Large intestine (tissue), 3 donors: ENCODE data around the gene MSLN. TPM values are rescaled to one million over a fixed set of nuclear protein-coding genes. Genes with fewer than 3 reads are reported as not detected.
"Not testable (repeated sequence)": the region's sequence is repeated elsewhere in the genome, so short reads cannot be mapped to it uniquely, and the experiment has no call there.

Source experiments
- DNase-seq, 2 donors: peaks; one replicate each; pipeline versions ENCODE4 v3.0.0 to v3.0.0-alpha.2; 2013
- H3K27ac ChIP-seq: one replicate; pipeline ENCODE4 v1.5.1; 2013; ENCODE audit warnings: low read length
- H3K27me3 ChIP-seq: 2 replicates; pipeline ENCODE4 v1.6.1; 2013; ENCODE audit warnings: low read length; ENCODE audit not compliant: control insufficient read depth, insufficient read depth
- H3K36me3 ChIP-seq: 2 replicates; pipeline ENCODE4 v1.6.1; 2013; ENCODE audit warnings: low read length; ENCODE audit not compliant: control insufficient read depth, insufficient read depth
- H3K4me1 ChIP-seq: one replicate; pipeline ENCODE4 v1.6.1; 2013; ENCODE audit warnings: low read length; ENCODE audit not compliant: control insufficient read depth, insufficient read depth
- H3K4me3 ChIP-seq: one replicate; pipeline ENCODE4 v1.5.1; 2013; ENCODE audit warnings: low read length
- H3K9me3 ChIP-seq: one replicate; pipeline ENCODE4 v1.6.1; 2013; ENCODE audit warnings: mild to moderate bottlenecking, low read depth, low read length, moderate library complexity; ENCODE audit not compliant: control insufficient read depth
- WGBS: methylation state at CpG from one replicate; pipeline ENCODE4 v1.1.5; 2013; ENCODE audit warnings: low lambda C conversion rate; ENCODE audit not compliant: insufficient coverage; 5-methylcytosine and 5-hydroxymethylcytosine counted together
- polyA plus RNA-seq: library from polyadenylated mRNA; unstranded; fragments of 120-200 nt; gene quantifications from one replicate; pipeline ENCODE4 v1.2.1, GENCODE V29; 2013

The MSLN gene
- polyA plus RNA-seq, 1 donor = 62.0 TPM

DNA sequence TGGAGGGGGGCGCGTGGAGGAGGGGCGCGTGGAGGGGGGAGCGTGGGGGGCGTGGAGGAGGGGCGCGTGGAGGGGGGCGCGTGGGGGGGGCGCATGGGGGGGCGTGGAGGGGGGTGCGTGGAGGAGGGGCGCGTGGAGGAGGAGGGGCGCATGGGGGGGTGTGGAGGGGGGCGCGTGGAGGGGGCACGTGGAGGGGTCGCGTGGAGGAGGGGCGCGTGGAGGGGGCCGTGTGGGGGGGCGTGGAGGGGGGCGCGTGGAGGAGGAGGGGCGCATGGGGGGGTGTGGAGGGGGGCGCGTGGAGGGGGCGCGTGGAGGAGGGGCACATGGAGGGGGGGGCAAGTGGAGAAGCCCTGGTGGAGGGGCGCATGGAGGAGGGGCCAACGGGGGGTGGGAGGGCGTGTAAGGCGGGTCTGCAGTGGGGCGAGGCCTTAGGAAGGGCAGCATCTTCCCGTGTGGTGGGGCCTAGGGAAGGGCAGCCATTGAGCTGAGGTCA, 7.3 kb downstream of the MSLN start:
- no peaks in the 10 kb centered on the region for H3K36me3 ChIP-seq
- WGBS = no CpG with 5 or more reads among the region's 38 CpGs
- no peaks in the 10 kb centered on the region for H3K27me3 ChIP-seq
- H3K9me3 ChIP-seq = no peaks in the 10 kb centered on the region
- no peak for DNase-seq
- H3K27ac ChIP-seq = no peak overlapping the region
- H3K4me3 ChIP-seq = no peak overlapping the region
- H3K4me1 ChIP-seq = no peaks in the 10 kb centered on the region

DNA sequence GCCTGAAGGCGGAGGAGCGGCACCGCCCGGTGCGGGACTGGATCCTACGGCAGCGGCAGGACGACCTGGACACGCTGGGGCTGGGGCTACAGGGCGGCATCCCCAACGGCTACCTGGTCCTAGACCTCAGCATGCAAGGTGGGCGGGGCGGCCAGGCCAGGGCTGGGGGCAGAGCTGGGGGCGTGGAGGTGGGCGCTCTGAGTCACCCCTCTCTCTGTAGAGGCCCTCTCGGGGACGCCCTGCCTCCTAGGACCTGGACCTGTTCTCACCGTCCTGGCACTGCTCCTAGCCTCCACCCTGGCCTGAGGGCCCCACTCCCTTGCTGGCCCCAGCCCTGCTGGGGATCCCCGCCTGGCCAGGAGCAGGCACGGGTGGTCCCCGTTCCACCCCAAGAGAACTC, 7.9 kb downstream of the MSLN start:
- no CpG with 5 or more reads among the region's 21 CpGs for WGBS

DNA sequence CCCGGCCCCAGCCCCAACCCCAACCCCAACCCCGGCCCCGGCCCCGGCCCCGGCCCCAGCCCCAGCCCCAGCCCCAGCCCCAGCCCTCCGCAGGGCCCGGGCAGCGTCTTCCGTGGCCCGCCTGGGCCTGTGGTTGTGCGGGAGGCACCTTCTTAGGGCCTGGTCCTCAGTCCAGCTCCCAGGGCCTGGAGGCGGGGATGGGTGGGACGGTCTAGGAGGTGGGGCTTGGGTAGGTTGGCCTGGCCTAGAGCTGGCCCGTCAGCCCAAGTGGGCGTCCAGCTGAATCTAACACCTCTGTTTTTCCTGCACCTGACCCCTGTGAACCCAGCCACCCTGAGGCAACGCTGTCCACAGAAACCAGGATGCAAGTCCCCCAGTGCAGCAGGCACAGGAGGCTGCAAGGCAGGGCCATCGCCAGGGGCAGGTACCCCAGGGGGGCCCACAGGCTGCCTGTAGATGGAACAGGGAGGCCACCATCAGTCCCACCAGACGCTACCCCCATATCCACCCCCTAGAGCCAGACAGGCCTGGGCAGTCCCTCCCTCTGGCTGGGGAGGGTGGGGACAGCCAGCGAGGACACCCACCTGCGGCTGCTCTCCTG, 8.8 kb downstream of the MSLN start:
- Histone ChIP-seq H3K9me3 (no peaks in the 10 kb centered on the region), H3K27ac (no peak overlapping the region), H3K36me3 (no peaks in the 10 kb centered on the region), H3K4me1 (no peaks in the 10 kb centered on the region), H3K4me3 (no peak overlapping the region), H3K27me3 (no peaks in the 10 kb centered on the region)
- no peak for DNase-seq
- WGBS = no CpG with 5 or more reads among the region's 20 CpGs

More for the DNA sequence above, 7.9 kb downstream of the MSLN start:
- H3K27me3 ChIP-seq = no peaks in the 10 kb centered on the region
- H3K36me3 ChIP-seq = no peaks in the 10 kb centered on the region
- H3K9me3 ChIP-seq = no peaks in the 10 kb centered on the region
- no peaks in the 10 kb centered on the region for H3K4me1 ChIP-seq
- no peak overlapping the region for H3K27ac ChIP-seq
- no peak overlapping the region for H3K4me3 ChIP-seq
- DNase-seq = no peak

DNA sequence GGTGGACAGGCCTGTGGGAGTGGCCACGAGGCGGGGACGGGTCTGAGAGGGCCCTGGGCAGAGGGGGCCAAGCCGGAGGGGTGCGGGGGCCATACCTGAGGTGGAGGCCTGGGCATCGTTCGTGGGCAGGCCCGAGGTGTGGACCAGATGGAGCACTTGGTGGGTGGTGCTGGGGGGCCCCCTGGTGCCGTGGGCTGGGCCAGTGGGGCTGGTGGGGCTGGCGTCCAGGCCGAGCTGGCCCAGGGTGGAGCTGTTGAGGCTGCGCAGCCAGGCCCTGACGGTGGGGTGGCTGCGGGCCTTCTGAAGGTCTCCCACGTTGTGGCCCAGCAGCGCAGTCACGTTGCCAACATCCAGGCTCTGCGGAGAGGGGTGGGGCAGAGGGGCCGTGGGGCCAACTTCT, 9.4 kb downstream of the MSLN start:
- Histone ChIP-seq H3K4me1 (no peaks in the 10 kb centered on the region), H3K9me3 (no peaks in the 10 kb centered on the region), H3K27ac (no peak overlapping the region), H3K4me3 (no peak overlapping the region), H3K27me3 (no peaks in the 10 kb centered on the region), H3K36me3 (no peaks in the 10 kb centered on the region)
- no peak for DNase-seq
- WGBS = no CpG with 5 or more reads among the region's 19 CpGs

DNA sequence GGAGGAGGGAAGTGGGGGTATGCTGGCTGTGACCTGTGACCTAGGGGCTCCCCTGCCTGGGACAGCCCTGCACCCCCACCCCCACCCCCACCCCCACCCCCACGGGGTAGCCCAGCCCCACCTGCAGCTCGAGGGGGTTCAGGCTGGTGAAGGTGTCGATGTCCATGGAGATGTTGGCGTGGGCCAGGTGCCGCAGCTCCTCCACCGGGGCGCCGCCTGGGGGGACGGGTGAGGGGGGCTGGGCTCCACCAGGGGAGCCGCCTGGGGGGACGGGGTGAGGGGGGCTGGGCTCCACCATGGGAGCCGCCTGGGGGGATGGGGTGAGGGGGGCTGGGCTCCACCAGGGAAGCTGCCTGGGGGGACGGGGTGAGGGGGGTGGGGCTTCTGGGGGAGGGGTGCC, 9.9 kb downstream of the MSLN start:
- Histone ChIP-seq H3K9me3 (no peaks in the 10 kb centered on the region), H3K36me3 (no peaks in the 10 kb centered on the region), H3K4me3 (no peak overlapping the region), H3K27ac (no peak overlapping the region), H3K4me1 (no peaks in the 10 kb centered on the region), H3K27me3 (no peaks in the 10 kb centered on the region)
- DNase-seq = no peak
- no CpG with 5 or more reads among the region's 13 CpGs for WGBS

DNA sequence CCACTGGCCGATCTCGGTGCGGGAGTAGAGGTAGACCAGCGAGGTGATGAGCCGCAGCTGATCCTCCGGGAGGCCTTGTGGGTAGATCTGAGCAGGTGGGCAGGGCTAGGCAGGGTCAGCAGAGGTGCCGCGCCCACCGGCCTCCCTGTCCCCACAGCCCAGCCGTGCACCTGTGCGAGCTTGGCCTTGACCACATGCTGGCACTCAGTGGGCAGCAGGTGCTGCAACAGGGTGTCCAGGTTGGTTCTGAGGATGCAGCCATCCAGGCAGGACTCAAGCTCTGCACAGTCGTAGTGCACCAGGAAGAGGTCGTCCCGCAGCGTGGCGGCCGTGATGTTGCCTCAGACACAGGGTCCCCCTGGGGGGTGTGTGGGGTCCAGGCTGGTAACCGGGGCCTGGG, 12.4 kb downstream of the MSLN start:
- no peak overlapping the region for H3K4me3 ChIP-seq
- H3K9me3 ChIP-seq = no peaks in the 10 kb centered on the region
- no peak overlapping the region for H3K27ac ChIP-seq
- H3K4me1 ChIP-seq = no peaks in the 10 kb centered on the region
- no peaks in the 10 kb centered on the region for H3K27me3 ChIP-seq
- no CpG with 5 or more reads among the region's 18 CpGs for WGBS
- no peaks in the 10 kb centered on the region for H3K36me3 ChIP-seq
- DNase-seq = no peak

DNA sequence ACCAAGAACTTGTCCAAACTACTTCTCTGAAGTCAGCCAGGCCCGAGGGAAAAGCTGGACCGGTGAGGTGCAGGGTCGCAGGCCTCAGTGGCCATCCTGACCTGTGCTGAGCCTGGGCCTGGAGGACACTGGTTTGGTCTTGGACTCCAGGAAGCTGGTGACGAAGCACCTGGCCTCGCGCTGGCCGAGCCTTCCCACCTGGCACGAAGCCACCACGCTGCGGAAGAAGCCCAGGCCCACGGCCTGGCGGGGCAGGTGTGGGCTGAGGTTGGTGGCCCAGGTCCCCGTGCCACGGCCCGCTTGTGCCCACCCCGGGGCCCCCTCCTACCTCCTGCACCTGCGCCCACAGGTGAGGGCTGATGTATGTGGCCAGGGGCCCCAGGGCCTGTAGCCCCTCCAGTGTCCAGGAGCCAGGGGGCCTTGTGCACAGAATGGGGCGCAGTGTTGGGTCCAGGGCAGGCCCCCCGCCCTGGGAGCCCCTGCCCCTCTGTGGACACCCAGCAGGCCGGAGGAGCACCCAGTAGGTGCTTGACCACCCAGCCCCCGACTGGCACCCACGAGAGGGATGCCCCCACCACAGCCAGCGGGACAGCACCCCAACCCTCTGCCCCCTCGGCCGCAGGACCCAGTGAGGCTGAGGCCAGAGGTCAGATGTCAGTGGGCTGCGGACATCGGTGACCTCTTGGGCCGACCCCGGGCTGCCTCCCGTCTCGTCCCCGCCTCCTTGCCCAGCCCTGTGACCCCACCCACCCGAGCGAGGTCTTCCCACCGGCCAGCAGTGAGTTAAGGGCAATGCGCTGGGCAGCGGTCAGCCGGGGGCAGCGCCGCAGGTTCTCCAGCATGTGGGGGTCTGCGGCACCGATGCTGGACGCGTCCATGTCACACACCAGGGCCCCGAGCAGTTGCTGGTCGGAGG, 13.8 kb downstream of the MSLN start:
- H3K4me1 ChIP-seq = no peaks in the 10 kb centered on the region
- no peak overlapping the region for H3K27ac ChIP-seq
- WGBS = no CpG with 5 or more reads among the region's 46 CpGs
- H3K36me3 ChIP-seq = no peaks in the 10 kb centered on the region
- no peak for DNase-seq
- peaks cover 4% of the 10 kb centered on the region for H3K27me3 ChIP-seq
- no peaks in the 10 kb centered on the region for H3K9me3 ChIP-seq
- no peak overlapping the region for H3K4me3 ChIP-seq

DNA sequence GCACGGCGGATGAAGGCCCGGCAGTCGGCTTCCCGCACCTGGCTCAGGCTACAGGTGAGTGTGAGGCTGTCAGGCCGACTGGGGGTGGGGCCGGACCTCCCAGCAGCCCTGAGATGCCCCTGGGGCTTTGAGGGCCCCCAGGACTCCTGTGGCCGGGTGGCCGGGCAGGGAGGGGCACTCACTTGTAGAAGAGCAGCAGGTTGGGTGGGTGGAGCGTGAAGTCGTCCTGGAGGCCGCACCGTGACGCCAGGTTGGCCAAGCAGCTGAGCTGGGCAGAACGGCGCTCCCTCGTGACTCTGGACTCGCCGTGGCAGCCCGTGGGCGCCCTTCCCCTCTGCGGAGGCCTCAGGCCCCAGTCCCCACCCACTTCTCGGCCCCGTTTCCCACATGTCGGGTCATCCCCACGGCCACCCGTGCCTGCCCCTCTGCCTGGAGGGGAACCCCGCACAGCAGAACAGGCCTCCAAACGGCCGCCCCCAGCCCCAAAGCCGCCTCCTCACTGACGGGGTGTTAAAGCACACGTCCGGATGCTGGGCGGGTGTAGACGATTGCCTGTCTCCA, 14.8 kb downstream of the MSLN start:
- Histone ChIP-seq H3K9me3 (no peaks in the 10 kb centered on the region), H3K4me1 (no peaks in the 10 kb centered on the region), H3K27me3 (peaks cover 4% of the 10 kb centered on the region), H3K36me3 (no peaks in the 10 kb centered on the region), H3K4me3 (no peak overlapping the region), H3K27ac (no peak overlapping the region)
- DNase-seq = no peak
- no CpG with 5 or more reads among the region's 36 CpGs for WGBS

DNA sequence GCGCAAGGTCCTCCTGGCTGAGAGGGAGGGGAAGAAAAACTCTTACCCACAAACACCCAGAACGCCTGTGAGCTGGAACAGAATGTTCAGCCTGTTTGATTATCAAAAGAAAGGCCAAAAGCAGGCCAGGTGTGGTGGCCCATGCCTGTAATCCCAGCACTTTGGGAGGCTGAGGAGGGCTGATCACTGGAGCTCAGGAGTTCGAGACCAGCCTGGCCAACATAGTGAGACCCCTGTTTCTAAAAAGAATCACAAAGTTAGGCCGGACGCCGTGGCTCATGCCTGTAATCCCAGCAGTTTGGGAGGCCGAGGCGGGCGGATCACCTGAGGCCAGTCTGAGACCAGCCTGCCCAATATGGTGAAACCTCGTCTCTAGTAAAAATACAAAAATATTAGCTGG, 15.8 kb downstream of the MSLN start:
- H3K4me1 ChIP-seq, H3K36me3 ChIP-seq, H3K4me3 ChIP-seq, H3K9me3 ChIP-seq, DNase-seq, H3K27me3 ChIP-seq, H3K27ac ChIP-seq: not testable (repeated sequence)
- WGBS = no CpG with 5 or more reads among the region's 10 CpGs

- Histone ChIP-seq H3K27me3 (peaks cover 4% of the 10 kb centered on the region), H3K36me3 (no peaks in the 10 kb centered on the region), H3K27ac (no peak overlapping the region), H3K9me3 (no peaks in the 10 kb centered on the region), H3K4me3 (no peak overlapping the region), H3K4me1 (no peaks in the 10 kb centered on the region)
- no peak for DNase-seq
- WGBS = no CpG with 5 or more reads among the region's 9 CpGs
Observed at GRCh38 chr16:776824-777223, 16.3 kb downstream of the MSLN start.
